ENCODE data around the gene STAT1.

DNA sequence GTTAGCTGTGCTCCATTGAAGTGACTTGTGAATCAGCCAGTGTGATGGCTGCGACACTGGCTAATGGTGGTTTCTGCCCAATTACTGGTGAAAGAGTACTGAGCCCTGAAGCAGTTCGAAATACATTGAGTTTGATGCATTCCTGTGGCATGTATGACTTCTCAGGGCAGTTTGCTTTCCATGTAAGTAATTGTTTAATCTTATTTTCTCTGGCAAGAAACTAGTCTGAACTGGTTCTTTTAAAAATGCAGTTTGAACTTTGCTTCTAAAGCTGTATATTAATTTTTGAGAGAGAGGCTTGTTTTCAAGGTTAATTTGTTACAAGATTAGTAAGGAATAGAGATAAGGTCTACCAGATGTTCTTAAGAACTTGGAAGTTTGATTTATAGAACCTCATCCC lies 86.7 kb downstream of the STAT1 start:
- TF ChIP-seq CTCF (IDR thresholded peaks at IDR 0.05 in 2 of 3, conservative IDR thresholded peaks at IDR 0.05 in 1 of 3; ENCODE audit: control insufficient read depth in 2 of 3, extremely low read depth in 1 of 3, insufficient read depth in 1 of 3, low read depth in 3 of 3, low read length in 3 of 3) = no peak
- TF ChIP-seq POLR2AphosphoS5 (IDR thresholded peaks at IDR 0.05; ENCODE audit: low read length) = no peak
- TF ChIP-seq POLR2A (IDR thresholded peaks at IDR 0.05; ENCODE audit: low read depth, low read length) = no peak
- TF ChIP-seq GABPA (IDR thresholded peaks at IDR 0.05; ENCODE audit: low read depth) = no peak
- TF ChIP-seq NBN (IDR thresholded peaks at IDR 0.05) = no peak
- no peak for TF ChIP-seq ZNF274 (IDR thresholded peaks at IDR 0.05; ENCODE audit: insufficient read depth, insufficient read length)

All from GM12878 (cell line).